ENCODE results near the gene CPT2. TPM values are rescaled to one million over a fixed set of nuclear protein-coding genes. Genes with fewer than 3 reads are reported as not detected.

The CPT2 gene
- polyA plus RNA-seq, 1 of the 3 experiments (the other 2 are of a cell fraction), result 18.6 TPM

DNA sequence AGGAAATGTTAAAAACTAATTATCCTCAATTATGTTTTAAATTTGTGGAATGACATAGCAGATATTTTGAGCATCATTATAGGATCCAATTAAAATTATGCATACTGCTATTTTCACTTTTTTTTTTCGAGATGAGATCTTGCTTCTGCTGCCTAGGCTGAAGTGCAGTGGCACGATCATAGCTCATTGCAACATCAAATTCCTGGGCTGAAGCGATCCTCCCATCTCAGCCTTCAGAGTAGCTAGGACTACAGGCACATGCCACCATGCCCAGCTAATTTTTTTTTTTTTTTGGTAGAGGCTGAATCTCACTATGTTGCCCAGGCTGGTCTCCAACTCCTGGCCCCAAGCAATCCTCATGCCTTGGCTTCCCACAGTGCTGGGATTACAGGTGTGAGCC lies 42.9 kb upstream of the CPT2 start:
- H3F3A ChIP-seq (replicated peaks; ENCODE audit: insufficient read depth), result no peaks in the 10 kb centered on the region
- 74% methylated on average over 3 of the region's 3 CpGs for WGBS (ENCODE audit: low lambda C conversion rate)
- H3K27ac ChIP-seq (ENCODE audit: low read depth in 2 of 2, low read length in 1 of 2), result no peak overlapping the region
- H3K9me3 ChIP-seq, result no peaks in the 10 kb centered on the region
- no peaks in the 10 kb centered on the region for H3K79me2 ChIP-seq (ENCODE audit: insufficient read depth)
- H3K27me3 ChIP-seq (ENCODE audit: insufficient read depth), result no peaks in the 10 kb centered on the region
- no peak overlapping the region; the same call in 1 of the 2 replicates for H3K4me2 ChIP-seq
- H3K9me2 ChIP-seq, result no peaks in the 10 kb centered on the region; the same call in 1 of the 2 replicates
- DNase-seq, result no peak
- no peaks in the 10 kb centered on the region for H4K20me1 ChIP-seq (ENCODE audit: insufficient read depth)
- no peak overlapping the region for H3K9ac ChIP-seq
- no peaks in the 10 kb centered on the region for H3K36me3 ChIP-seq (replicated peaks in 1 of 2; ENCODE audit: control insufficient read depth in 1 of 2, insufficient read depth in 2 of 2, low read length in 1 of 2)
- no peak overlapping the region for H2AFZ ChIP-seq (ENCODE audit: low read depth)
- POLR2A ChIA-PET, result no interaction called here
- CTCF ChIA-PET, result no interaction called here
- TF ChIP-seq YY1 (IDR thresholded peaks at IDR 0.05; ENCODE audit: low read depth) (no peak), MEF2A (IDR thresholded peaks at IDR 0.05; ENCODE audit: borderline replicate concordance, low read depth) (no peak), RXRA (IDR thresholded peaks at IDR 0.05; ENCODE audit: borderline replicate concordance, low read depth) (no peak), TCF12 (IDR thresholded peaks at IDR 0.05) (no peak), EZH2phosphoT487 (IDR thresholded peaks at IDR 0.05; ENCODE audit: borderline replicate concordance, low read depth) (no peak), SMC3 (IDR thresholded peaks at IDR 0.05; ENCODE audit: low read depth, low read length) (no peak), GABPA (IDR thresholded peaks at IDR 0.05; ENCODE audit: low read depth) (no peak), RAD21 (IDR thresholded peaks at IDR 0.05; ENCODE audit: low read length) (no peak), JUND (IDR thresholded peaks at IDR 0.05) (no peak)
- TF ChIP-seq, protein P1, sequence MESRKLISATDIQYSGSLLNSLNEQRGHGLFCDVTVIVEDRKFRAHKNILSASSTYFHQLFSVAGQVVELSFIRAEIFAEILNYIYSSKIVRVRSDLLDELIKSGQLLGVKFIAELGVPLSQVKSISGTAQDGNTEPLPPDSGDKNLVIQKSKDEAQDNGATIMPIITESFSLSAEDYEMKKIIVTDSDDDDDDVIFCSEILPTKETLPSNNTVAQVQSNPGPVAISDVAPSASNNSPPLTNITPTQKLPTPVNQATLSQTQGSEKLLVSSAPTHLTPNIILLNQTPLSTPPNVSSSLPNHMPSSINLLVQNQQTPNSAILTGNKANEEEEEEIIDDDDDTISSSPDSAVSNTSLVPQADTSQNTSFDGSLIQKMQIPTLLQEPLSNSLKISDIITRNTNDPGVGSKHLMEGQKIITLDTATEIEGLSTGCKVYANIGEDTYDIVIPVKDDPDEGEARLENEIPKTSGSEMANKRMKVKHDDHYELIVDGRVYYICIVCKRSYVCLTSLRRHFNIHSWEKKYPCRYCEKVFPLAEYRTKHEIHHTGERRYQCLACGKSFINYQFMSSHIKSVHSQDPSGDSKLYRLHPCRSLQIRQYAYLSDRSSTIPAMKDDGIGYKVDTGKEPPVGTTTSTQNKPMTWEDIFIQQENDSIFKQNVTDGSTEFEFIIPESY (IDR thresholded peaks at IDR 0.05; ENCODE audit: borderline replicate concordance, low read depth), result no peak
- TF ChIP-seq, protein P2, sequence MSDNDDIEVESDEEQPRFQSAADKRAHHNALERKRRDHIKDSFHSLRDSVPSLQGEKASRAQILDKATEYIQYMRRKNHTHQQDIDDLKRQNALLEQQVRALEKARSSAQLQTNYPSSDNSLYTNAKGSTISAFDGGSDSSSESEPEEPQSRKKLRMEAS (IDR thresholded peaks at IDR 0.05; ENCODE audit: low read depth), result no peak
- H3K4me3 ChIP-seq (ENCODE audit: low read depth in 2 of 2, low read length in 1 of 2), result no peak overlapping the region
- H3K4me1 ChIP-seq (ENCODE audit: control insufficient read depth in 1 of 2, insufficient read depth in 2 of 2, low read depth in 1 of 2, low read length in 1 of 2), result no peaks in the 10 kb centered on the region; a peak in 1 of 4 replicates

DNA sequence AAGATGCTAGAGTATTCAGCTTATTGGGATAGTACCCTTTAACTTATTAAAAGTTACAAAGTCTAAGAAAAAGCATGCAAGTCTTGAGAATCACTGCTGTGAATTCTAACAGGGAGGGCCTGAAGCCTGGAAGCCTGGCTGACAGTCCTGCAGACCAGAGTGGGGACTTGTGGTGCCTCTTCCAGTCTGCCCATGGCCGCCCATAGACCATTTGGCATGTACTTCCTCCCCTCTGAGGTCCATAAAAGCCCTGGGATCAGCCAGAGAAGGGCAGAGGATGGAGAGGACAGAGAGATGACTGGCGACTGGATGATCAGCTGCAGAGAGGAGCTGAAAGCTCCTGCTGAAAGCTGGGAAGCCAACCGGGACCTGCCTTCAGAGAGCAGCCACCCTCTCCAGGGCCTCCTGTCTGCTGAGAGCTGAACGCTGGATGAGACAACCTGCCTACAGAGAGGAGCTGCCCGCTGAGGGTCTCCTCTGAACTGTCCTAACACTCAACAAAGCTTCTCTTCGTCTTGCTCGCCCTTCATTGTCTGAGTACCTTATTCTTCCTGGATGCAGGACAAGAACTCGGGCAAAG lies 41.7 kb upstream of the CPT2 start:
- 91% methylated on average over 6 of the region's 8 CpGs for WGBS (ENCODE audit: low lambda C conversion rate)
- Histone ChIP-seq H3F3A (replicated peaks; ENCODE audit: insufficient read depth) (no peaks in the 10 kb centered on the region), H2AFZ (ENCODE audit: low read depth) (no peak overlapping the region), H3K36me3 (replicated peaks in 1 of 2; ENCODE audit: control insufficient read depth in 1 of 2, insufficient read depth in 2 of 2, low read length in 1 of 2) (no peaks in the 10 kb centered on the region), H3K9me2 (no peaks in the 10 kb centered on the region; the same call in 1 of the 2 replicates), H3K27ac (ENCODE audit: low read depth in 2 of 2, low read length in 1 of 2) (no peak overlapping the region), H3K79me2 (ENCODE audit: insufficient read depth) (no peaks in the 10 kb centered on the region), H3K9ac (no peak overlapping the region), H3K9me3 (no peaks in the 10 kb centered on the region), H3K4me2 (no peak overlapping the region), H4K20me1 (ENCODE audit: insufficient read depth) (no peaks in the 10 kb centered on the region), H3K4me3 (ENCODE audit: low read depth in 2 of 2, low read length in 1 of 2) (no peak overlapping the region), H3K4me1 (ENCODE audit: control insufficient read depth in 1 of 2, insufficient read depth in 2 of 2, low read depth in 1 of 2, low read length in 1 of 2) (no peaks in the 10 kb centered on the region; a peak in 1 of 4 replicates), H3K27me3 (ENCODE audit: insufficient read depth) (no peaks in the 10 kb centered on the region)
- DNase-seq, result no peak
- POLR2A ChIA-PET, result no interaction called here
- TF ChIP-seq FOXJ3 (CRISPR knock-in tag; IDR thresholded peaks at IDR 0.05), result no peak
- TF ChIP-seq, protein P3, sequence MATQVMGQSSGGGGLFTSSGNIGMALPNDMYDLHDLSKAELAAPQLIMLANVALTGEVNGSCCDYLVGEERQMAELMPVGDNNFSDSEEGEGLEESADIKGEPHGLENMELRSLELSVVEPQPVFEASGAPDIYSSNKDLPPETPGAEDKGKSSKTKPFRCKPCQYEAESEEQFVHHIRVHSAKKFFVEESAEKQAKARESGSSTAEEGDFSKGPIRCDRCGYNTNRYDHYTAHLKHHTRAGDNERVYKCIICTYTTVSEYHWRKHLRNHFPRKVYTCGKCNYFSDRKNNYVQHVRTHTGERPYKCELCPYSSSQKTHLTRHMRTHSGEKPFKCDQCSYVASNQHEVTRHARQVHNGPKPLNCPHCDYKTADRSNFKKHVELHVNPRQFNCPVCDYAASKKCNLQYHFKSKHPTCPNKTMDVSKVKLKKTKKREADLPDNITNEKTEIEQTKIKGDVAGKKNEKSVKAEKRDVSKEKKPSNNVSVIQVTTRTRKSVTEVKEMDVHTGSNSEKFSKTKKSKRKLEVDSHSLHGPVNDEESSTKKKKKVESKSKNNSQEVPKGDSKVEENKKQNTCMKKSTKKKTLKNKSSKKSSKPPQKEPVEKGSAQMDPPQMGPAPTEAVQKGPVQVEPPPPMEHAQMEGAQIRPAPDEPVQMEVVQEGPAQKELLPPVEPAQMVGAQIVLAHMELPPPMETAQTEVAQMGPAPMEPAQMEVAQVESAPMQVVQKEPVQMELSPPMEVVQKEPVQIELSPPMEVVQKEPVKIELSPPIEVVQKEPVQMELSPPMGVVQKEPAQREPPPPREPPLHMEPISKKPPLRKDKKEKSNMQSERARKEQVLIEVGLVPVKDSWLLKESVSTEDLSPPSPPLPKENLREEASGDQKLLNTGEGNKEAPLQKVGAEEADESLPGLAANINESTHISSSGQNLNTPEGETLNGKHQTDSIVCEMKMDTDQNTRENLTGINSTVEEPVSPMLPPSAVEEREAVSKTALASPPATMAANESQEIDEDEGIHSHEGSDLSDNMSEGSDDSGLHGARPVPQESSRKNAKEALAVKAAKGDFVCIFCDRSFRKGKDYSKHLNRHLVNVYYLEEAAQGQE (IDR thresholded peaks at IDR 0.05; ENCODE audit: low read depth, low read length), result no peak
- no peak for TF ChIP-seq JUND (IDR thresholded peaks at IDR 0.05)
- no peak for TF ChIP-seq SIN3A (IDR thresholded peaks at IDR 0.05; ENCODE audit: borderline replicate concordance, low read depth, low read length)
- no peak for TF ChIP-seq FOXM1 (IDR thresholded peaks at IDR 0.05; ENCODE audit: low read depth)
- no peak for TF ChIP-seq RFX5 (IDR thresholded peaks at IDR 0.05; ENCODE audit: low read length)
- TF ChIP-seq TAF1 (IDR thresholded peaks at IDR 0.05; ENCODE audit: borderline replicate concordance, low read depth, low read length), result no peak
- TF ChIP-seq RCOR1 (IDR thresholded peaks at IDR 0.05; ENCODE audit: low read length), result no peak
- TF ChIP-seq, protein P2 (IDR thresholded peaks at IDR 0.05; ENCODE audit: low read depth), result no peak
- TF ChIP-seq GABPA (IDR thresholded peaks at IDR 0.05; ENCODE audit: low read depth), result no peak
- TF ChIP-seq, protein P4, sequence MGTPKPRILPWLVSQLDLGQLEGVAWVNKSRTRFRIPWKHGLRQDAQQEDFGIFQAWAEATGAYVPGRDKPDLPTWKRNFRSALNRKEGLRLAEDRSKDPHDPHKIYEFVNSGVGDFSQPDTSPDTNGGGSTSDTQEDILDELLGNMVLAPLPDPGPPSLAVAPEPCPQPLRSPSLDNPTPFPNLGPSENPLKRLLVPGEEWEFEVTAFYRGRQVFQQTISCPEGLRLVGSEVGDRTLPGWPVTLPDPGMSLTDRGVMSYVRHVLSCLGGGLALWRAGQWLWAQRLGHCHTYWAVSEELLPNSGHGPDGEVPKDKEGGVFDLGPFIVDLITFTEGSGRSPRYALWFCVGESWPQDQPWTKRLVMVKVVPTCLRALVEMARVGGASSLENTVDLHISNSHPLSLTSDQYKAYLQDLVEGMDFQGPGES (IDR thresholded peaks at IDR 0.05; ENCODE audit: low read depth, low read length), result no peak
- TF ChIP-seq, protein P5, sequence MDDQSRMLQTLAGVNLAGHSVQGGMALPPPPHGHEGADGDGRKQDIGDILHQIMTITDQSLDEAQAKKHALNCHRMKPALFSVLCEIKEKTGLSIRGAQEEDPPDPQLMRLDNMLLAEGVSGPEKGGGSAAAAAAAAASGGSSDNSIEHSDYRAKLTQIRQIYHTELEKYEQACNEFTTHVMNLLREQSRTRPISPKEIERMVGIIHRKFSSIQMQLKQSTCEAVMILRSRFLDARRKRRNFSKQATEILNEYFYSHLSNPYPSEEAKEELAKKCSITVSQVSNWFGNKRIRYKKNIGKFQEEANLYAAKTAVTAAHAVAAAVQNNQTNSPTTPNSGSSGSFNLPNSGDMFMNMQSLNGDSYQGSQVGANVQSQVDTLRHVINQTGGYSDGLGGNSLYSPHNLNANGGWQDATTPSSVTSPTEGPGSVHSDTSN (IDR thresholded peaks at IDR 0.05), result no peak
- no peak for TF ChIP-seq ELF1 (IDR thresholded peaks at IDR 0.05)
- CTCF ChIA-PET, result interaction anchor here (0.9 kb wide), 1 partner anchor 9 kb away, joined by 3 read pairs; no protein-coding TSS in a partner anchor

All from SK-N-SH (cell line).